SJCRH30 (cell line): ENCODE measurements around the gene ISG15. TPM values are rescaled to one million over a fixed set of nuclear protein-coding genes. Genes with fewer than 3 reads are reported as not detected.

Experiments used
- total RNA-seq: library from RNA; depleted of rRNA; stranded (reverse); fragments of >200 nt; shearing (Covaris generic); gene quantifications from 2 replicates; pipeline ENCODE4 v1.2.3, GENCODE V29; 2014; rRNA removed

Gene ISG15
- total RNA-seq, 1 experiment from 2014 or later, result 5.1 TPM

Other genes starting within 250 kb of the ISG15 start
- gene SAMD11, start 89.6 kb upstream of the ISG15 start, total RNA-seq, result 39.0 and 39.2 TPM in 2 replicates
- 147 and 150 TPM in 2 replicates for gene NOC2L, start 54.2 kb upstream of the ISG15 start, total RNA-seq
- 8.4 and 15.1 TPM in 2 replicates for gene KLHL17, start 52.9 kb upstream of the ISG15 start, total RNA-seq
- 0.04 and 0.05 TPM in 2 replicates for gene PLEKHN1, start 47.0 kb upstream of the ISG15 start, total RNA-seq
- 0.13 TPM in 1 of 2 replicates, not detected in the other for gene PERM1, start 31.4 kb upstream of the ISG15 start, total RNA-seq
- gene HES4, start 13.4 kb upstream of the ISG15 start, total RNA-seq, result 15.3 and 15.9 TPM in 2 replicates
- gene AGRN, start 6.6 kb downstream of the ISG15 start, total RNA-seq, result 10.4 and 13.7 TPM in 2 replicates
- gene RNF223, start 60.8 kb downstream of the ISG15 start, total RNA-seq, result not detected in 2 replicates
- 19.9 and 20.8 TPM in 2 replicates for gene C1orf159, start 102.6 kb downstream of the ISG15 start, total RNA-seq
- 0.42 and 0.73 TPM in 2 replicates for gene TTLL10, start 160.4 kb downstream of the ISG15 start, total RNA-seq
- 0.33 and 0.93 TPM in 2 replicates for gene TNFRSF18, start 193.1 kb downstream of the ISG15 start, total RNA-seq
- gene TNFRSF4, start 200.7 kb downstream of the ISG15 start, total RNA-seq, result 2.8 and 4.7 TPM in 2 replicates
- gene SDF4, start 218.5 kb downstream of the ISG15 start, total RNA-seq, result 86.7 and 87.1 TPM in 2 replicates
- gene B3GALT6, start 218.7 kb downstream of the ISG15 start, total RNA-seq, result 32.4 and 33.4 TPM in 2 replicates
- gene C1QTNF12, start 233.2 kb downstream of the ISG15 start, total RNA-seq, result 0.30 TPM in 1 of 2 replicates, not detected in the other